Esophagus muscularis mucosa (tissue), 4 donors: Measurements from ENCODE around the gene AQP2. TPM values are rescaled to one million over a fixed set of nuclear protein-coding genes. Genes with fewer than 3 reads are reported as not detected.
A peak's percentile ranks its signal among the peaks of the same experiment; 100 is the strongest.

Source experiments
- DNase-seq: peaks from one replicate; pipeline ENCODE4 v3.0.0-alpha.2; 2017; ENCODE audit errors: extremely low spot score
- H3K27ac ChIP-seq, 4 donors: fragments of 200-600 bp; sonication (generic); replicated peaks in 1 of 4; 1 replicate in 3 of 4; 2 replicates in 1 of 4; pipeline ENCODE4 v1.5.1; 2016 to 2019; ENCODE audit warnings: mild to moderate bottlenecking in 1 of 4
- H3K27me3 ChIP-seq, 4 donors: fragments of 200-600 bp; sonication (generic); one replicate each; pipeline versions ENCODE4 v1.5.1 to v1.6.0; 2016 to 2019
- H3K36me3 ChIP-seq, 4 donors: fragments of 200-600 bp; sonication (generic); one replicate each; pipeline ENCODE4 v1.5.1; 2016 to 2019
- H3K4me1 ChIP-seq, 4 donors: fragments of 200-600 bp; sonication (generic); one replicate each; pipeline ENCODE4 v1.5.1; 2016 to 2019
- H3K4me3 ChIP-seq, 4 donors: fragments of 200-600 bp; sonication (generic); 1 replicate in 2 of 4; 2 replicates in 2 of 4; pipeline ENCODE4 v1.5.1; 2016 to 2019; ENCODE audit warnings: mild to moderate bottlenecking in 4 of 4, moderate library complexity in 1 of 4
- H3K9me3 ChIP-seq, 4 donors: fragments of 200-600 bp; sonication (generic); 1 replicate in 3 of 4; 2 replicates in 1 of 4; pipeline ENCODE4 v1.5.1; 2016 to 2019
- EP300 ChIP-seq: sonication (generic); formaldehyde crosslinking; IDR thresholded peaks from one replicate; pipeline ENCODE4 v1.6.1; 2017; ENCODE audit warnings: antibody characterized with exemption
- POLR2A ChIP-seq: fragments of 450-650 bp; IDR thresholded peaks from one replicate; pipeline ENCODE4 v1.6.1; 2017; ENCODE audit warnings: antibody characterized with exemption, moderate library complexity, mild to moderate bottlenecking, low read depth
- POLR2AphosphoS5 ChIP-seq, 2 donors: sonication (generic); formaldehyde crosslinking; IDR thresholded peaks; one replicate each; pipeline ENCODE4 v1.6.1; 2017; ENCODE audit warnings: antibody characterized with exemption in 2 of 2
- WGBS: methylation state at CpG from one replicate; pipeline ENCODE4 v1.1.5; 2018; 5-methylcytosine and 5-hydroxymethylcytosine counted together
- intact Hi-C: fragments of 100-400 bp; cut with DNase I; formaldehyde crosslinking; loops from one replicate; pipeline ENCODE4 v1.15.1; 2023
- total RNA-seq, 4 donors: library from RNA; depleted of rRNA; stranded (reverse); fragments of >200 nt; gene quantifications; one replicate each; pipeline versions ENCODE4 v1.1.0 to v1.2.1, GENCODE V29; 2016
- TF ChIP-seq, protein P1 (sequence below), 3 experiments: fragments of 200-600 bp in 2 of 3; fragments of 450-650 bp in 1 of 3; sonication (generic) in 2 of 3; IDR thresholded peaks; one replicate each; pipeline ENCODE4 v1.5.1; 2017 to 2019; ENCODE audit warnings: antibody characterized with exemption in 3 of 3, mild to moderate bottlenecking in 2 of 3, moderate library complexity in 1 of 3

The AQP2 gene
- total RNA-seq, 4 donors from 2014 or later: not detected

DNA sequence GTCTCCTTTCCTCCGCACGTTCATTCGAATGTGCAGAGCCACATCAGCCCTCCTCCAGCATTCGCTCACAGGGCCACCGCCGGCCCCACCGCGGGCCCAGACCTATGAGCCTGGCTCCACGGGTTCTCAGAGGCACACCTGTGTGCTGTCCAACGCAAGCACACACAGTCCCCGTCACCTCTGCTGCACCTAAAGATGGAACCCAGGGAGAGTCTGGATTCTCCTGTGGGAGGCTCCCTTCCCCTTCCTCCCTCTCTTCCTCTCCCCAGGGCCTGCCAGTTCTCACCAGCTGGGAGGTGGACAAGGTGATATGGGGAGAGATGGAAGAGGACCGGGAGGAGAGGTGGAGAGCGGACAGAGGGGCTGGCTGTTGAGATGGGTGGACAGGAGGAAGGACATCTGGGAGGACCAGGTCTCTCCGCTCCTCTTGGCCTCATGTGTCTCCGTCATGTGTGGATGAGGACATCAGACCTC, 17.3 kb downstream of the AQP2 start:
- TF ChIP-seq POLR2AphosphoS5 (IDR thresholded peaks at IDR 0.05) (no peak), POLR2A (no peak), EP300 (no peak)
- TF ChIP-seq, protein P1, sequence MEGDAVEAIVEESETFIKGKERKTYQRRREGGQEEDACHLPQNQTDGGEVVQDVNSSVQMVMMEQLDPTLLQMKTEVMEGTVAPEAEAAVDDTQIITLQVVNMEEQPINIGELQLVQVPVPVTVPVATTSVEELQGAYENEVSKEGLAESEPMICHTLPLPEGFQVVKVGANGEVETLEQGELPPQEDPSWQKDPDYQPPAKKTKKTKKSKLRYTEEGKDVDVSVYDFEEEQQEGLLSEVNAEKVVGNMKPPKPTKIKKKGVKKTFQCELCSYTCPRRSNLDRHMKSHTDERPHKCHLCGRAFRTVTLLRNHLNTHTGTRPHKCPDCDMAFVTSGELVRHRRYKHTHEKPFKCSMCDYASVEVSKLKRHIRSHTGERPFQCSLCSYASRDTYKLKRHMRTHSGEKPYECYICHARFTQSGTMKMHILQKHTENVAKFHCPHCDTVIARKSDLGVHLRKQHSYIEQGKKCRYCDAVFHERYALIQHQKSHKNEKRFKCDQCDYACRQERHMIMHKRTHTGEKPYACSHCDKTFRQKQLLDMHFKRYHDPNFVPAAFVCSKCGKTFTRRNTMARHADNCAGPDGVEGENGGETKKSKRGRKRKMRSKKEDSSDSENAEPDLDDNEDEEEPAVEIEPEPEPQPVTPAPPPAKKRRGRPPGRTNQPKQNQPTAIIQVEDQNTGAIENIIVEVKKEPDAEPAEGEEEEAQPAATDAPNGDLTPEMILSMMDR (IDR thresholded peaks at IDR 0.05): no peak
- Histone ChIP-seq H3K4me3 (peak overlapping the region; percentile 39 to 58 (median 46)), H3K9me3 (no peaks in the 10 kb centered on the region), H3K27me3 (peaks cover 0 to 40% (median 3%) of the 10 kb centered on the region in 4 donors), H3K27ac (no peak overlapping the region), H3K36me3 (no peaks in the 10 kb centered on the region), H3K4me1 (peaks cover 15 to 20% (median 17%) of the 10 kb centered on the region in 4 donors)
- 35% methylated on average over 15 of the region's 15 CpGs for WGBS
- intact Hi-C loops: loop anchor here (1.0 to 10.0 kb wide), 4 partner anchors 89 to 217 kb away; partner anchors contain the start of gene ASIC1
- DNase-seq: no peak

GRCh38 chr12:49968471-49968870, 17.9 kb downstream of the AQP2 start:
- Histone ChIP-seq H3K9me3 (no peaks in the 10 kb centered on the region), H3K4me1 (peaks cover 11 to 16% (median 12%) of the 10 kb centered on the region in 4 donors), H3K36me3 (no peaks in the 10 kb centered on the region), H3K27me3 (peaks cover 0 to 40% (median 3%) of the 10 kb centered on the region in 4 donors), H3K27ac (no peak overlapping the region), H3K4me3 (no peak overlapping the region)
- intact Hi-C loops: loop anchor here (10.0 kb wide), 2 partner anchors 194 to 216 kb away; no protein-coding TSS in a partner anchor
- no peak for DNase-seq
- TF ChIP-seq EP300: no peak
- TF ChIP-seq POLR2A: no peak
- TF ChIP-seq, protein P1 (IDR thresholded peaks at IDR 0.05): no peak
- TF ChIP-seq POLR2AphosphoS5 (IDR thresholded peaks at IDR 0.05): no peak
- 82% methylated on average over 5 of the region's 6 CpGs for WGBS

DNA sequence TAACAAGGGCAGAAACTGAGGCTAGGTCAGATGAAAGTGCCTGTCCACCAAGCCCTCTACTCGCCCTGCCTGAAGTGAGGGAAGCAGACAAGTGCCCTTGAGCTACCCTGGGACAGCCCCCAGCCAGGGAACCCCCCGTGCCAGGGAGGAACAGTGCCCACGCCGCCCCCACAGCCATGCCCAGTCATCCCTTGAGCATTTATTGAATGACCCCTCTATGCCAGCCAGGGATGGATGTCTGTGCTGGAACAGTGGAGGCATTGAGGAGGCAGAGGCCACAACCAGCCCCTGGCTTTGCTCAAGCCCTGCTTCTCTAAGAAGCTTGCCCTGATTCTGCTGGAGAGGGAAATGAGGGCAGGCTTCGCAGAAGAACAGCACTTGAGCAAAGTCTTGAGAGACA, 18.5 kb downstream of the AQP2 start:
- WGBS: 70% methylated on average over 1 of the region's 5 CpGs
- no peak overlapping the region for H3K27ac ChIP-seq

DNA sequence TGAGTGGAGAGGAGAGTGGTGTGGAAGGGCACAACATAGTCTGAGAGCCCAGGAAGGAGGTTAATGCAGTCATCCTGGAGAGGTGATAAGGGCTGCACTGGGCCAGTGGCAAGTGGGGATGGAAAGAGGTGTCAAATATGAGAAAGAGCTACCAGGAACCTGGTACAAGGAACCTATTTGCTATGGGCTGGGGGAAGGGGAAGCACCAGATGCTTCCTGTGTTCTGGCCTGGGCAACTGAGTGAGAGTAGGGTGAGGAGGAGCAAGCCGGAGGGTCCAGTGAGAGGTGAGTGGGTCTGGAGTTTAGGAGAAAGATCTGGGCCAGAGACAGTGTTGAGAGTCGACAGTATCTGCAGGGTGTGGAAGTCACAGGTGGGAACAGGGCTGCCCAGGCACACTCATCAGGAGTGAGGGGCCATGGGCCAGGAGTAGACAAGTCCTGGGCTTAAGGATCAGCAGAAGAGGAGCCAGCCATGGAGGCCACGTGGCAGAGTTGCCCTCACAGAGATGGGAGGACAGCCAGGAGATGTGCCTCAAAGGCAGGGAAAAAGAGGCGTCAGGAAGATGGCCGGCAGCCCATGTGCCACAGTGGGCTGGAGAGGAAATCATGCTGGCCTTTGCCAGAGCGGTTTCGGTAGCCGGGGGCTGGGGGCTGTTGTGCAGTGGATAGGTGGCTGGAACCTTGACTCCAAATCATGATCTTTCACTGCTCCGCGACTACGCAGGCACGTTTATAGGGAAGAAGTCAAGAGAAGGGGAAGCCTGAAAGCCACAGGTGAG, 19.3 kb downstream of the AQP2 start:
- Histone ChIP-seq H3K27ac (no peak overlapping the region), H3K4me3 (no peak overlapping the region), H3K36me3 (no peaks in the 10 kb centered on the region), H3K4me1 (peaks cover 13 to 27% (median 24%) of the 10 kb centered on the region in 4 donors), H3K9me3 (no peaks in the 10 kb centered on the region), H3K27me3 (peaks cover 0 to 38% (median 3%) of the 10 kb centered on the region in 4 donors)
- TF ChIP-seq POLR2AphosphoS5 (IDR thresholded peaks at IDR 0.05): no peak
- TF ChIP-seq POLR2A: no peak
- TF ChIP-seq, protein P1 (IDR thresholded peaks at IDR 0.05): no peak
- no peak for TF ChIP-seq EP300
- 78% methylated on average over 12 of the region's 12 CpGs for WGBS
- intact Hi-C loops: loop anchor here (10.0 kb wide), 2 partner anchors 195 to 215 kb away; no protein-coding TSS in a partner anchor
- no peak for DNase-seq

More for the DNA sequence above, 18.5 kb downstream of the AQP2 start:
- peaks cover 0 to 40% (median 3%) of the 10 kb centered on the region in 4 donors for H3K27me3 ChIP-seq
- no peak for DNase-seq
- no peaks in the 10 kb centered on the region for H3K36me3 ChIP-seq
- H3K4me1 ChIP-seq: peaks cover 11 to 18% (median 15%) of the 10 kb centered on the region in 4 donors
- H3K4me3 ChIP-seq: no peak overlapping the region
- no peaks in the 10 kb centered on the region for H3K9me3 ChIP-seq
- intact Hi-C loops: loop anchor here (10.0 kb wide), 2 partner anchors 194 to 216 kb away; no protein-coding TSS in a partner anchor
- TF ChIP-seq POLR2AphosphoS5 (IDR thresholded peaks at IDR 0.05) (peak in 1 of 2 donors; percentile 9), POLR2A (no peak), EP300 (no peak)
- TF ChIP-seq, protein P1 (IDR thresholded peaks at IDR 0.05): no peak
